Left lobe of liver (tissue), 2 donors: Measurements from ENCODE around the gene RIN3. TPM values are rescaled to one million over a fixed set of nuclear protein-coding genes. Genes with fewer than 3 reads are reported as not detected.

Source experiments
- ATAC-seq: fragments of 200-7000 bp; cut with Tn5 transposase; one replicate; pipeline ENCODE4 v1.9.1; 2020; ENCODE audit warnings: mild to moderate bottlenecking, moderate library complexity
- DNase-seq: peaks from one replicate; pipeline ENCODE4 v3.0.0-alpha.2; 2020; ENCODE audit warnings: low spot score
- total RNA-seq: library from RNA; stranded (reverse); gene quantifications from one replicate; pipeline ENCODE4 v1.2.1, GENCODE V29; 2021
- donor health status: DM: no; HTN: no; CAD: no; lungs with moderate emphysema.
- donor health status: DM: no; HTN: yes; CAD: no.

The RIN3 gene
- total RNA-seq, 1 donor from 2014 or later: 20.2 TPM

DNA sequence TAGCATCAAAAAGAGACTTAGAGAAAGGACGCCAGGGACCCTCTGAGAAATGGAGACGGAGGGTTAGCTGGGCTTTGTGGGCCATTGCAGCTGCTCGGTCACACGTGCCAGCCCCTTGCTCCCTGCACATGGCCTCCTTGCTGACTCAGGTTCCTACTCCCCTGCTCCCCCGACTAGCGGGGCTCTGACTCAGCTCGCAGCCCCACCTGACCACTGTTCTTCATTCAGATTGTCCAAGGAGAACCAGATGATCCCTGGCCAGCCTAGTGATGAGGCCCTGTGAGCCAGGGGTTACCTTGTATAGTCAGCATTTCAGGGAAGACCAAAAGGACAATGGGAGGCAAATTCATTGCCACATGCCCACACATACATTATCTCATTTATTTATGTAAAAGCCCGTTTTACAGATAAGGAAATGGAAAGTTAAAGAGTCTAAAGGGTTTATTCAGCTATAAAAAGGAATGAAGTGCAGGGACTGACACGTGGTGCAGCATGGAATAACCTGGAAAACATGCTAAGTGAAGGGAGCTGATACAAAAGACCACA lies 131.5 kb downstream of the RIN3 start:
- DNase-seq: no peak
- no peak for ATAC-seq

GRCh38 chr14:92645841-92646478 lies 132.4 kb downstream of the RIN3 start:
- no peak for DNase-seq

GRCh38 chr14:92646952-92647796 lies 133.6 kb downstream of the RIN3 start:
- no peak for DNase-seq
- no peak for ATAC-seq

More at GRCh38 chr14:92645841-92646478, 132.4 kb downstream of the RIN3 start:
- ATAC-seq: peak; percentile 36

DNA sequence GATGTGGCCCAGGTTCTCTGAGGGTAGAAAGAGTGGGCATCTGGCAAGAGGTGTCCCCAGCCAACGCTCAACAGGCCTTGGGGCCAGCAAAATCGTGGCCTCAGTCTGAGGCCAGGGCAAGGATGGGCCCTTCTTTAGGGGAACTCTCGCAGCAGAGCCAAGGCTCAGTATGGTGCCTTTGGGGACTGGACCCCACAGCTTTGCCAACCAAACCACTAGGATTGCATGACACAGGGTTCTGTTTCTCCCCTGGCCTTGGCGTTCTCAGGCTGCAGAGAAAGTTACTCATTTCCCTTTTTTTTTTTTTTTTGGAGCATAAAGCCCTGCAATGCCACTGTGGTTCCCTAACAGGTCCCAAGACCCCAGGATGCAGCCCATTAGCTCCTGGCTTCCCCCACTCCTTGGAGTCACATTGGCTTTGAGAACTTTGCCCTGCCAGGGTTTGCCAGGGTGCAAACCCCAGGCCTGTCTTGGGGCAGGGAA lies 134.3 kb downstream of the RIN3 start:
- DNase-seq: no peak
- ATAC-seq: no peak

DNA sequence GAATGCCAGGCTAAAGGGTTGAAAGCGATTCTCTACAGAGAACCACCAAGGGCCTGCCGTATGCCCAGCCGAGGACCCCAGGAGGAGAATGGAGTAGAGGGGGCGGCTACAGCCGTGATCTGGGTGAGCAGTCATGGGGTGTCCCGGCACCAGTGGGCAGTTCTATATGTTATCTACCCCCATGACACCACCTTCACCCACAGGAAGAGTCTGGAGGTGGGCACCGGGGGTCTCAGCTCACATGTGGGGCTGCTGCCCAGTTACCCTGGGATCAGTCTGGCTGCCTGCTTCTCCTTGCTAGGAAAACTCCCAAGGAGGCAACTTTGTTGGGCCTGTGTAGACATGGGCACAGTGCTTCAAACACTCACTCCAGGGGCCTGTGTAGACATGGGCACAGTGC lies 135.5 kb downstream of the RIN3 start:
- DNase-seq (no peak), ATAC-seq (no peak)

DNA sequence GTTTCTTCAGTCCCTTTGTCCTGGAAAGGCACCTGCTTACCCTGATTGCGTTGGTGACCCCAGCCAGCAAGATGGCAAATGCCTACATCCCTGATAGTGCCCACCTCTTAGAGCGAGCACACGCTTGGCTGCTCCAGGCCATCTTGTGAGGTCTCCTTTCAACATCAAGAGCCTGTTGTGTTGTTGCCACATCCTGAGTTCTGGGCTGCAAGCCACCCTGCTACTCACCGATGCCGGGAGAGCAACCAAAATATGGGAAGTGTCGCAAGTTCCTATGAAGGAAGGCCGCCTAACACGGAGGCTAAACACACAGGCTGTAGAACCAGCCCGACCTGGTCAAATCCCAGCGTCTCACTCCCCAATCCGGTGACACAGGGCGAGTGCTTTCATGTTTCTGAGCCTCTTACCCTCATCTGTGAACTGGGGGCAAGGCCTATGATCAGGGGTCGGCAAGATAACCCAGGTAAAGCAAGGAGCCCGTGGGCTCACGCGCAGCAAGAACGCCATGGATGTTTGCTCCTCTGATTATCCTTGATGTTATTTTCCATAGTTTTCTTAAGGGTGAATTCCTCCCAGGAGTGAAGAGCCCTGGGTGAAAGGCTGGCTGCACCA lies 136.5 kb downstream of the RIN3 start:
- peak; percentile 87 for ATAC-seq

DNA sequence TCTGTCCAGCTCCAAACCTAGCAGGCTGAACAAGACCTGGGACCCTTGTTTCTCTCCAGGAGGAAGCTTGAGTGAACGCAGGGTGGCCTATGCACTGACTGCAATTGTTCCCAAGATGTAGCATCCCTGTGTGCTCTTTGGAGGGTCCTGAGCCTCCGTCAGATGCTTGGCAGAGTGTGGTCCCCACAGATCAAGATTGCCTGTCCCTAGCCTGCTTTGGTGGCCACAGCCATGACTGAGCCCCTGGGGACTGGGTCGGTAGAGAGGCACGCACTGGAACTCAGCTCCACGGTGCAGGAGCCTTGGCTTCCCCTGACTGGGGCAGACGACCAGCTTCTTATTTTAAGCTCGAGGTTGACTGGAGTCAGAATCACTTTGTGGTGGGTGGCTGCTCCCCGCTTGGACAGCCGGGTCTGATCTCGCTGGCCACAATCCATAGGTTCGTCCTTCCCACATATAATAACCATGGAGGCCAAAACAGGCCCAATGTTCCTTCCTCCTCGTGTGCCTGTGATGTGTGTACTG lies 137.1 kb downstream of the RIN3 start:
- DNase-seq: no peak
- ATAC-seq: no peak

More for the DNA sequence above, 136.5 kb downstream of the RIN3 start:
- DNase-seq: peak; percentile 86

DNA sequence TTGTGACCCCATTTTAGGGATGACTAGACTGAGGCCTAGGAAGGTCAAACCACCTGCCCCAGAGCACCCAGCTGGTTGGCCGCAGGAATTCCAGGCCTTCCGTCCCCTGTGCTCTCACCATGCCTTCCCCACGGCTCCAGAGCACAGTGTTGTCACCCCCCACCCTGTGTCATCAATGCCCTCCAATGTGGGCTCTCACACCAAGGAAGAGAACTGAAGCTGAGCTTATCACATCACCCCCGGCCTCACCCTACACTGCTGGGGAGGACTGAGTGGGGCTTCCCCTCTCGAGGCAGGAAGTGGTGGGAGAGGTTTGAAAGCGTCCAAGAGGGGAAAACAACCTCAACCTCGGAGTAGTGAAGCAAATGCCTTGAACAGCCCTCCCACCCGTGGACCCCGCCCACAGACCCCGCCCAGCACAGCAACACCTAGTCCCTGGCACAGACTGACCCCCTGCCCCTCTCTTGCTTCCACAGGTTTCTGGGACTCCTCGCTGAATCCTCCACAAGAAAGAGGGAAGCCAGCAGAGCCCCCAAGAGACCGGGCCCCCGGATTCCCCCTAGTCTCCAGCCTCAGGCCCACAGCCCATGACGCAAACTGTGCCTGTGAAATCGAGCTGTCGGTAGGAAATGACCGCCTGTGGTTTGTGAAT lies 137.7 kb downstream of the RIN3 start:
- DNase-seq (no peak), ATAC-seq (no peak)

GRCh38 chr14:92651758-92652406 lies 138.3 kb downstream of the RIN3 start:
- DNase-seq (no peak), ATAC-seq (peak; percentile 4)

DNA sequence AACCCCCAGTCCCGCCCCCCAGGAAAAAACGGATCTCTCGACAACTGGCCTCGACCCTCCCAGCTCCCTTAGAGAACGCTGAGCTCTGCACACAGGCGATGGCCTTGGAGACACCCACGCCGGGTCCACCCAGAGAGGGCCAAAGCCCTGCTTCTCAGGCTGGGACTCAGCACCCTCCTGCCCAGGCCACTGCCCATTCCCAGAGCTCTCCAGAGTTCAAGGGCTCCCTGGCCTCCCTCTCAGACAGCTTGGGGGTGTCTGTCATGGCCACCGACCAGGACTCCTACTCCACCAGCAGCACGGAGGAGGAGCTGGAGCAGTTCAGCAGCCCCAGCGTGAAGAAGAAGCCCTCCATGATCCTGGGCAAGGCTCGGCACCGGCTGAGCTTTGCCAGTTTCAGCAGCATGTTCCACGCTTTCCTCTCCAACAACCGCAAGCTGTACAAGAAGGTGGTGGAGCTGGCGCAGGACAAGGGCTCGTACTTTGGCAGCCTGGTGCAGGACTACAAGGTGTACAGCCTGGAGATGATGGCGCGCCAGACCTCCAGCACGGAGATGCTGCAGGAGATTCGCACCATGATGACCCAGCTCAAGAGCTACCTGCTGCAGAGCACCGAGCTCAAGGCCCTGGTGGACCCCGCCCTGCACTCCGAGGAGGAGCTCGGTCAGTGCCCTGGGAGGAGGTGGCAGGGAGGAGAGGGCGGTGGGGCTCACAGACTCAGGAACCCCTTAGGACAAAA lies 139.0 kb downstream of the RIN3 start:
- DNase-seq (no peak), ATAC-seq (peak; percentile 2)

- ATAC-seq (no peak), DNase-seq (no peak)
Observed at GRCh38 chr14:92653162-92653651, 139.6 kb downstream of the RIN3 start.

- no peak for DNase-seq
- no peak for ATAC-seq
Observed at GRCh38 chr14:92654239-92654901, 140.8 kb downstream of the RIN3 start.

DNA sequence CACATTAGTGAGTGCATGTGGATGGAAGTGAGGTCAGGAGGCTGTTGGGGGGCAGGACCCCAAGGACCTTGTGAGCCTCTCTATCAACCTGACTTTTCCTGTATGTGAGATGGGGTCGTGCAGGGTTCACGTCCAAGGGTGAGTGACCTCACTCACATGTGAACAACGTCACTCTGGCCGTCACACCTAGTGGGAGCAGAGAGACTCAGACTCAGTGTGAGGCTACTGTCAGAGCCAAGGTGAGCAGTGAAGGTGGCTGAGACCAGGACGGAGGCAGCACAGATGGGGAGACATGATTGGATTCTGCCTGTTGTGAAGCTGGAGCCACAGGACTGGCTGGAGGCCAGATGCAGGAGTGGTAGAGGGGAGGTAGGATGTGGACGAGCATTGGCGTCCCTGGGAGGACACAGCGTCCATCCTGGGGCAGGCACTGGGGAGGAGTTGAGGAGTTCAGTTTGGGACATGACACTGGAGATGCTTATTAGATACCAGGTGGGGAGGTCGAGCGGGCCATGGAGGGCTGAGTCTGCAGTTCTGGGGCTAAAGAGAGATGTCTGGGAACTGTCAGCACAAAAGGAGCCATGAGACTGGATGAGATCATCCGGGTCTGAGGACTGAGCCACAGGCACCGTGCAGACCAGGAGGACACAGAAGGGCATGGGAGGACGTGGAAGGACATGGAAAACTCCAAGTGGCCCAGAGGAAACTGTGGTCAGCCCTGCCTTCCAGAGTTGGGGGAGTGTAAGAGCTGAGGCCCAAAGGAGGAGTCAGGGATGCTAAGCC lies 142.0 kb downstream of the RIN3 start:
- no peak for DNase-seq
- no peak for ATAC-seq

- ATAC-seq (no peak), DNase-seq (no peak)
Observed at GRCh38 chr14:92656306-92657081, 142.9 kb downstream of the RIN3 start.

- DNase-seq (no peak), ATAC-seq (peak; percentile 56)
Observed at GRCh38 chr14:92657457-92658142, 144.0 kb downstream of the RIN3 start.

- DNase-seq (no peak), ATAC-seq (no peak)
Observed at GRCh38 chr14:92658160-92658559, 144.6 kb downstream of the RIN3 start.

DNA sequence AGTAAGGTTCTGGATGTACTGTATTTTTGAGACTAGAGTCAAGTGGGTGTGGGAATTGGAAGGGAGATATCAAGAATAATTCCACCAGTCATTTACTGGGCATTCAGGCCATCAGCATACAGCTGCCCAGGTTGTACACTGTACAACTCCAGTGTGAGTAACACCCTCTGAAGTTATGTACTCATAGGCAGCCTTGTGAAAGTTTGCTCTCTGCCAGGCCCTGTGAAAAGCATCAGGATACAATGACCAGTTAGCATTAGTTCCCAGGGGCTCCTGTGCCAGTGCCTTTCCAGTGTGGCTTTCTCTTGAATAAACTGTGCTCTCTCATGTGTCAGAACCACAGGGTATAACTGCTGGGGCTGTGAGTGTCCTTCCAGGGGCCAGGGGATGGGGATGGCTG lies 145.1 kb downstream of the RIN3 start:
- DNase-seq (no peak), ATAC-seq (no peak)
